NCI-H345 treated with DMSO at 0.1 percent for 48 hours (cell line): ENCODE results near the gene VSIG10.
"Not testable (repeated sequence)": the region's sequence is repeated elsewhere in the genome, so short reads cannot be mapped to it uniquely, and the experiment has no call there.

Experiments
- DNase-seq: peaks from one replicate; lab custom pipeline; 2025; ENCODE audit not compliant: unreplicated experiment; lab: John Stamatoyannopoulos, UW

VSIG10 gene

GRCh38 chr12:118103601-118104382, at the start of gene VSIG10:
VSIG10 (minus strand) TSS chr12:118104011; CDS start chr12:118103671, 340 bp downstream.
- peak; percentile 51 for DNase-seq

- DNase-seq = no peak
Measured at GRCh38 chr12:118151755-118152154, 47.9 kb upstream of the VSIG10 start.

- DNase-seq = no peak
Measured at GRCh38 chr12:118150625-118151024, 46.8 kb upstream of the VSIG10 start.

GRCh38 chr12:118148287-118148686, 44.5 kb upstream of the VSIG10 start:
- DNase-seq = no peak

GRCh38 chr12:118145798-118146156, 42.0 kb upstream of the VSIG10 start:
- no peak for DNase-seq

- DNase-seq = no peak
Measured at GRCh38 chr12:118145113-118145797, 41.4 kb upstream of the VSIG10 start.

GRCh38 chr12:118144499-118144898, 40.7 kb upstream of the VSIG10 start:
- DNase-seq = no peak

GRCh38 chr12:118140825-118141224, 37.0 kb upstream of the VSIG10 start:
- no peak for DNase-seq

GRCh38 chr12:118137148-118137678, 33.4 kb upstream of the VSIG10 start:
- DNase-seq = no peak

- no peak for DNase-seq
Measured at GRCh38 chr12:118136559-118137003, 32.8 kb upstream of the VSIG10 start.

GRCh38 chr12:118135788-118136558, 32.2 kb upstream of the VSIG10 start, which contains the start of gene PEBP1:
PEBP1 (plus strand) TSS chr12:118136124; CDS start chr12:118136210, 86 bp downstream.
- no peak for DNase-seq

GRCh38 chr12:118129436-118129835, 25.6 kb upstream of the VSIG10 start:
- not testable (repeated sequence) for DNase-seq

GRCh38 chr12:118127867-118128266, 24.1 kb upstream of the VSIG10 start:
- no peak for DNase-seq

GRCh38 chr12:118126119-118126757, 22.4 kb upstream of the VSIG10 start:
- no peak for DNase-seq

GRCh38 chr12:118125743-118126118, 21.9 kb upstream of the VSIG10 start:
- no peak for DNase-seq

- DNase-seq = no peak
Measured at GRCh38 chr12:118124333-118124874, 20.6 kb upstream of the VSIG10 start.

- no peak for DNase-seq
Measured at GRCh38 chr12:118122264-118122663, 18.5 kb upstream of the VSIG10 start.

- peak; percentile 34 for DNase-seq
Measured at GRCh38 chr12:118120579-118121363, 17.0 kb upstream of the VSIG10 start.

GRCh38 chr12:118119449-118119879, 15.7 kb upstream of the VSIG10 start:
- no peak for DNase-seq

GRCh38 chr12:118109088-118109487, 5.3 kb upstream of the VSIG10 start:
- DNase-seq = no peak
